ENCODE measurements around the gene CASP14.
"Not testable (repeated sequence)": the region's sequence is repeated elsewhere in the genome, so short reads cannot be mapped to it uniquely, and the experiment has no call there.

CASP14 gene

GRCh38 chr19:15048885-15049541, at the start of gene CASP14:
Gene CASP14 (plus strand): TSS chr19:15049480. CDS start chr19:15052252, 2,772 bp downstream.
- intact Hi-C loops (cut with DNase I) = no loop called here

GRCh38 chr19:15008308-15008707, 41.0 kb upstream of the CASP14 start:
- no peak for DNase-seq
- intact Hi-C loops (cut with DNase I) = no loop called here

More at GRCh38 chr19:15048885-15049541, at the start of gene CASP14:
- DNase-seq = no peak

GRCh38 chr19:15010501-15011300, 38.6 kb upstream of the CASP14 start:
- DNase-seq = peak in 4 of 10 donors; percentile 8 to 81 (median 43)
- intact Hi-C loops (cut with DNase I) = no loop called here

GRCh38 chr19:15014579-15014978, 34.7 kb upstream of the CASP14 start:
- no peak for DNase-seq
- intact Hi-C loops (cut with DNase I) = no loop called here

DNA sequence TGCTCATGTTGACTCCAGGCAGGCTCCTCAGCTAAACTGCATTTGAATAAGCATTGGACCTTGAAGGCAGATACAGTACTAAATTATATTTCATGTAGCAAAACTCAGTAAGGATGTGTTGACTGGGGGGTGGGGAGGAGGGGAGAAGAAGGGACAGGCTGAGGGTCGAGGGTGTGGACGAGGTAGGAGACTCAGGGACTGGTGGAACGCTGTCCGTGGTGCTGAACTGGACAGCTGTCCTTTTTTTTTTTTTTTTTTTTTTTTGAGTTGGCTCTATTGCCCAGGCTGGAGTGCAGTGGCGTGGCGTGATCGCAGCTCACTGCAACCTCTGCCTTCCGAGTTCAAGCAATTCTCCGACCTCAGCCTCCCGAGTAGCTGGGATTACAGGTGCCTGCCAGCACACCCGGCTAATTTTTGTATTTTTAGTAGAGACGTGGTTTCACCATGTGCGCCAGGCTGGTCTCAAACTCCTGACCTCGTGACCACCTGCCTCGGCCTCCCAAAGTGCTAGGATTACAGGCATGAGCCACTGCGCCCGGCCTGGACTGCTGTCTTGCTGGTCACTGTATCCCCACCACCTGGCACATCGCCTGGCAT, 33.2 kb upstream of the CASP14 start:
- intact Hi-C loops (cut with DNase I) = no loop called here
- DNase-seq = no peak

DNA sequence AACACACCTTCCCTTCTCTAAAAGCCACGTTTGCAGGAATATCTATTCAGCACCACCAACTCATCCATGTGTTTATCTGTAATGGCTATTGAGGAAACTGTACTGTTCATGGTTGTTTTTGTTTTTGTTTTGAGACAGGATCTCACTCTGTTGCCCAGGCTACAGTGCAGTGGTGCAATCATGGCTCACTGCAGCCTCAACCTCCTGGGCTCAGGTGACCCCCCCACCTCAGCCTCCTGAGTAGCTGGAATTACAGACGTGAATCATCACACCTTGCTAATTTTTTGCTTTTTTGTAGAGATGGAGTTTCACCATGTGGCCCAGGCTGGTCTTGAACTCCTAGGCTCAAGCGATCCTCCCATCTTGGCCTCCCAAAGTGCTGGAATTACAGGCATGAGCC, 30.4 kb upstream of the CASP14 start:
- DNase-seq; intact Hi-C loops (cut with DNase I): not testable (repeated sequence)

GRCh38 chr19:15021286-15022007, 27.8 kb upstream of the CASP14 start:
- peak in 1 of 10 donors; percentile 77 for DNase-seq
- intact Hi-C loops (cut with DNase I) = no loop called here

GRCh38 chr19:15022752-15023151, 26.5 kb upstream of the CASP14 start:
- DNase-seq = no peak

DNA sequence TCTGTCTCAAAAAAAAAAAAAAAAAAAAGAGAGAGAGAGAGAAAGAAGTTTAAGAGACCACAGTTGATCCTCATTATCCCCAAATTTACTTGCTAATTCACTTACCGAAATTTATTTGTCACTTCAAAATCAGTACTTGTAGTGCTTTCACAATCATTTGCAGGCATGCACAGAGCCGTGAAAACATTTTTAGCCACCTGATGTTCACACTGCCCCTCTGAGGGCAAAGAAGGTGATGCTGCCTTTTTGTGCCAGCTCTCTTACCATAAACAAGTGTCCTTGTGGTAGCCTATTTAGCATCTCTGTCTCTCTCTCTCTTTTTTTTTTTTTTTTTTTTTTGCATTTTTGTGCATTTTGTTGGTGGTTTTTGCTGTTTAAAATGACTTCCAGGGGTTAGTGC, 24.1 kb upstream of the CASP14 start:
- no peak for DNase-seq
- intact Hi-C loops (cut with DNase I) = no loop called here

More at GRCh38 chr19:15022752-15023151, 26.5 kb upstream of the CASP14 start:
- intact Hi-C loops (cut with DNase I) = no loop called here

GRCh38 chr19:15028490-15028889, 20.8 kb upstream of the CASP14 start:
- DNase-seq = no peak
- intact Hi-C loops (cut with DNase I) = no loop called here

DNA sequence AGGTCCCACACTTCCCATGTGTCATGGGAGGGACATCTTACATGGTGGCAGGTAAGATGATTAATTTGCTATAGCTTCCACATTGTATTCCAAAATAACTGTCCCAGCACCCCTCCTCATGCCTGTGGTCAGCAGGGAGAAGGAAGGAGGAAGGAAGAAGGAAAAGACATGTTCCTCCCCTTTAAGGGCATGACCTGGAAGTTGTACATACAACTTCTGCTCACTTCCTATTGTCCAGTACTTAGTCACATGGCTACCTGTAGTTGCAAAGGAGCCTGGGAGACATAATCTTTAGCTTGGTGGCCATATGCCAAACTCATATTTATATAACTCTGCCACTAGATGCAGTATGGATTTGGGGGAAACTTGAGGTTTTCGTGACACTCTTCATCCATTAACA, 17.6 kb upstream of the CASP14 start:
- DNase-seq = no peak
- intact Hi-C loops (cut with DNase I) = no loop called here

DNA sequence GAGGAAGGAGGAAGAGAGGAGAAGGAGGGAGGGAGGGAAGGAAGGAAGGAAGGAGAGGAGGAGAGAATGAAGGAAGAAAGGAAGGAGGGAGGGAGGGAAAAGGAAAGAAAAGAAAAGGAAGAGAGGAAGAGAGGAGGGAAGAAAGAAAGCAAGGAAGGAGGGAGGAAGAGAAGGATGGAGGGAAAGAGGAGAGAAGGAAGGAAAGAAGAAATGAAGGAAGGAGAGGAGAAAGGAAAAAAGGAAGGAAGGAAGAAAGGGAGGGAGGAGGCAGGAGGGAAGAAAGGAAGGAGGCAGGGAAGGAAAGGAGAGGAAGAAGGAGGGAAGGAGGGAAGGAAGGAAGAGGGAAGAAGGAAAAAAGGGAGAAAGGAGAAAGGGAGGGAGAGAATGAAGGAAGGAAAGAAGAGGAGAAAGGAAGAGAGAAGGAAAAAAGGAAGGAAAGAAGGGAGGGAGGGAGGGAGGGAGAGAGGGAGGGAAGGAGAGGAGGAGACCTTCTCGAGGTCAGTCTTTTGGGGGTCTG, 13.4 kb upstream of the CASP14 start:
- intact Hi-C loops (cut with DNase I) = no loop called here
- no peak for DNase-seq

DNA sequence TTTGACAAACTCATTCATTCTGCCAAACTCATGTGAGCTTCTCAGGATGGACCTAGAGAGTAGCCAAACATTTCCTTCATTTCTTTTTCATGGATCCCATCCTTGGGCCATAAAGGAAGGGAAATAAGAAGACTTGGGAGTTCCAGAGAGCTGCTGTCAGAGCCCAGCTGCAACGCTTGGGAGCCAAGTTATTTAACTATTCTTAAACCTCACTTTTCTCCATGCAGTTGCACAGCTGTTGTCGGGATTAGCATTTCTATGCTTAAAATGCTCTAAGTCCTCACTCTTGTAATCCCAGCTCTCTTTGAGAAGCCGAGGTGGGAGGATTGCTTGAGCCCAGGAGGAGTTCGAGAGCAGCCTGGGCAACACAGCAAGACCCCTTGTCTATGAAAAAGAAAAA, 11.7 kb upstream of the CASP14 start:
- DNase-seq = no peak
- intact Hi-C loops (cut with DNase I) = no loop called here

DNA sequence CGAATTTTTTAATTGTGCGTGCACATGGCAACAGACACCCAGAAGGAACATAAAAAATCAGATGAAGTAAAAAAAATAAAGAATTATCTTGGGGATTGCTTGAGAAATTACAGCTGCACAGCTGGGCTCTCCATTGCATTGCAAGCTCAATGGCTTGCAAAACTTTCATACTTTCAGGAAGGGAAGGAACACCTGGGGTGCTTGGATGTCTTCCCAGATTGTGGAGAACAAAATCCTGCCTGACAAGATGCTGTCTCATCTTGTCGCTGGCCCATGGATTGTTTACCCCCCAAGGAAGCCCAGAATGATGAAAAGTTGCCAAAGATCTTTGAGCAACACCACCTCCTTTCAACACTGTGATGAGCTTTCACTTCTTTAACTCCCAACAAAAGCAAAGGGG, 11.0 kb upstream of the CASP14 start:
- intact Hi-C loops (cut with DNase I) = no loop called here
- DNase-seq = no peak

DNA sequence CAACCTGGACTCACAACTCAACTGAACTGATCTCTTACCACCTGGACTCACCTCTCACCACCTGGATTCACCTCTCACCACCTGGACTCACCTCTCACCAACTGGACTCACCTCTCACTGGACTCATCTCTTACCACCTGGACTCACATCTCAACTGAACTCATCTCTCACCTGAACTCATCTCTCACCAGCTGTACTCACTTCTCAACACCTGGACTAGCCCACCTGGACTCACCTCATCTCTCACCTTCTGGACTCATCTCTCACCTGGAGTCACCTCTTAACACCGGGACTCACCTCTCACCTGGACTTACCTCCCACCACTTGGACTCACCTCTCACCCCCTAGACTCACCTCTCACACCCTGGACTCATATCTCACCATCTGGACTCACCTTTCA, 7.3 kb upstream of the CASP14 start:
- intact Hi-C loops (cut with DNase I) = no loop called here

GRCh38 chr19:15042826-15043225, 6.5 kb upstream of the CASP14 start:
- DNase-seq = no peak
- intact Hi-C loops (cut with DNase I) = no loop called here

More for the DNA sequence above, 7.3 kb upstream of the CASP14 start:
- no peak for DNase-seq

DNA sequence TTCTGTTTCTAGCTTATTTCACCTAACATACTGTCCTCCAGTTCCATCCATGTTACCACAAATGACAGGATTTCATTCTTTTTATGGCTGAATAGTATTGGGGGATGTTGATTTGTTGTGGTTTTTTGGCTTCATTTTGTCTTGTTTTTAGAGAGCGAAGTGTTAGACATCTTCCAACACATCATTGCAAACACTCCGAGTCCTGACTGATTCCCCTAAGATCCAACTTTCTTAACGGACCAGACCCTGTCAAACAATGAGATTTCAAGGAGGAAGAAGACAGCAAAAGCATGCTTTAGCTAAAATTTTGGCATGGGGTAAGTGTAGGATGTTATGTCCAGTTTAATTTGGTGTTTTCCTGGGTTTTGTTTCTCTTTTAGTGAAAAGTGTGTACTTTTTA, 3.8 kb upstream of the CASP14 start:
- DNase-seq = no peak
- intact Hi-C loops (cut with DNase I) = no loop called here

- intact Hi-C loops (cut with DNase I) = no loop called here
- no peak for DNase-seq
Observed at GRCh38 chr19:15047680-15048079, 1.6 kb upstream of the CASP14 start.

DNA sequence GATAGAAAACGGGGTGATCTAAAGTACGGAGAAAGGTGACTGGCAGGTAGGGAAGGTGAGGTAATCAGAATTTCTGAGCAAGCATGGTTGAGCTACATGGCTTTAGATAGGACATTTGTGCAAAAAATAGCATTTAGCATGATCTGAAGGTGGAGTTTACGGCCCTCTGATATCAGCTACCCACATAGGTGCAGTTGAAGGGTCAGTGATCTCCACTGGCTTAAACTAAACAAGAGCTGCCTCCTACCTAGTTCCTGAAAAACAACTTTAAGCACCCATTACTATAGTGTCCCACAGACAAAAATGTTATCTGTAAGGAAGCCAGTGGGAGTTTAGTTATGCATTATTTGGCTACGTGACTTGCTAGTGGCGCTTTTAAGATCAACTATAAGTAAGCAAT, 1.2 kb upstream of the CASP14 start:
- intact Hi-C loops (cut with DNase I) = no loop called here
- no peak for DNase-seq

- no peak for DNase-seq
- intact Hi-C loops (cut with DNase I) = no loop called here
Observed at GRCh38 chr19:15050639-15051038, 1.4 kb downstream of the CASP14 start.

DNA sequence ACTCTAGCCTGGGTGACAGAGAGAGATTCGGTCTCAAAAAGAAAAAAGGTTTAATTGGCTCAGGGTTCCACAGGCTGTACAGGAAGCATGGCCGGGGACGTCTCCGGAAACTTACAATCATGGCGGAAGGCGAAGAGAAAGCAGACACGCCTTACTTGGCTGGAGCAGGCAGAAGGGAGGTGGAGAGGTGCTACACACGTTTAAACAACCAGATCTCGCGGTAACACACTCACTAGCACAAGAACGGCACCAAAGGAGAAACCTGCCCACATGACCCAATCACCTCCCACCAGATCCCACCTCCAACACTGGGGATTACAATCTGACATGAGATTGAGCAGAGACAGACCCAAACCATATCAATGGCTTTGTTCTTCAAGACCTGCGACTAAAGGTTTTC, 12.8 kb downstream of the CASP14 start:
- no peak for DNase-seq
- intact Hi-C loops (cut with DNase I) = no loop called here

Measured in posterior cingulate gyrus (tissue), 11 donors.